Ishikawa (cell line): Measurements from ENCODE around the gene ARMC8.

ENCODE experiments used
- CEBPB ChIP-seq: IDR thresholded peaks from 2 replicates; pipeline ENCODE4 v1.6.1; 2012
- CREB1 ChIP-seq: IDR thresholded peaks from 2 replicates; pipeline ENCODE4 v1.6.1; 2012; ENCODE audit warnings: low read depth
- EGR1 ChIP-seq: IDR thresholded peaks from 2 replicates; pipeline ENCODE4 v1.6.1; 2012
- EP300 ChIP-seq: IDR thresholded peaks from 2 replicates; pipeline ENCODE4 v1.6.1; 2012; ENCODE audit warnings: borderline replicate concordance
- FOXM1 ChIP-seq: IDR thresholded peaks from 2 replicates; pipeline ENCODE4 v1.6.1; 2012; ENCODE audit warnings: low read depth, borderline replicate concordance
- MAX ChIP-seq: IDR thresholded peaks from 2 replicates; pipeline ENCODE4 v1.6.1; 2012
- NFIC ChIP-seq: IDR thresholded peaks from 2 replicates; pipeline ENCODE4 v1.6.1; 2012
- RAD21 ChIP-seq: IDR thresholded peaks from 2 replicates; pipeline ENCODE4 v1.6.1; 2012; ENCODE audit warnings: low read depth
- REST ChIP-seq: IDR thresholded peaks from 2 replicates; pipeline ENCODE4 v1.6.1; 2012; ENCODE audit warnings: low read depth, mild to moderate bottlenecking
- TAF1 ChIP-seq: IDR thresholded peaks from 2 replicates; pipeline ENCODE4 v1.6.1; 2012; ENCODE audit warnings: low read depth, mild to moderate bottlenecking
- TCF12 ChIP-seq: IDR thresholded peaks from 2 replicates; pipeline ENCODE4 v1.6.1; 2012; ENCODE audit warnings: low read depth
- TEAD4 ChIP-seq: IDR thresholded peaks from 2 replicates; pipeline ENCODE4 v1.6.1; 2012
- YY1 ChIP-seq: IDR thresholded peaks from 2 replicates; pipeline ENCODE4 v1.6.1; 2012; ENCODE audit warnings: low read depth
- ZBTB7A ChIP-seq: IDR thresholded peaks from 2 replicates; pipeline ENCODE4 v1.6.1; 2012; ENCODE audit warnings: low read depth
- TF ChIP-seq, protein P1 (sequence below): IDR thresholded peaks from 2 replicates; pipeline ENCODE4 v1.6.1; 2012

Gene ARMC8

GRCh38 chr3:138222131-138222941, 35.2 kb downstream of the ARMC8 start:
- TF ChIP-seq TCF12, result no peak
- no peak for TF ChIP-seq RAD21
- TF ChIP-seq NFIC, result no peak
- TF ChIP-seq TAF1, result no peak
- TF ChIP-seq CEBPB, result no peak
- TF ChIP-seq EP300, result no peak
- TF ChIP-seq YY1, result no peak
- TF ChIP-seq, protein P1, sequence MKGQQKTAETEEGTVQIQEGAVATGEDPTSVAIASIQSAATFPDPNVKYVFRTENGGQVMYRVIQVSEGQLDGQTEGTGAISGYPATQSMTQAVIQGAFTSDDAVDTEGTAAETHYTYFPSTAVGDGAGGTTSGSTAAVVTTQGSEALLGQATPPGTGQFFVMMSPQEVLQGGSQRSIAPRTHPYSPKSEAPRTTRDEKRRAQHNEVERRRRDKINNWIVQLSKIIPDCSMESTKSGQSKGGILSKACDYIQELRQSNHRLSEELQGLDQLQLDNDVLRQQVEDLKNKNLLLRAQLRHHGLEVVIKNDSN, result no peak
- no peak for TF ChIP-seq ZBTB7A
- TF ChIP-seq REST, result no peak
- no peak for TF ChIP-seq FOXM1
- TF ChIP-seq EGR1, result no peak
- TF ChIP-seq TEAD4, result no peak
- TF ChIP-seq MAX, result no peak

GRCh38 chr3:138222942-138223287, 35.8 kb downstream of the ARMC8 start:
- TF ChIP-seq, protein P1, result no peak
- TF ChIP-seq CEBPB, result no peak
- TF ChIP-seq TAF1, result no peak
- no peak for TF ChIP-seq RAD21
- no peak for TF ChIP-seq TCF12
- no peak for TF ChIP-seq TEAD4
- TF ChIP-seq YY1, result no peak
- TF ChIP-seq REST, result no peak
- TF ChIP-seq EGR1, result no peak
- no peak for TF ChIP-seq NFIC
- no peak for TF ChIP-seq CREB1
- TF ChIP-seq FOXM1, result no peak
- TF ChIP-seq EP300, result no peak
- TF ChIP-seq ZBTB7A, result no peak
- TF ChIP-seq MAX, result no peak

- TF ChIP-seq FOXM1 (no peak), EGR1 (no peak), EP300 (no peak), TAF1 (no peak), ZBTB7A (no peak), YY1 (no peak), REST (no peak), NFIC (no peak)
- TF ChIP-seq, protein P1, result no peak
Observed at GRCh38 chr3:138227650-138228049, 40.5 kb downstream of the ARMC8 start.

DNA sequence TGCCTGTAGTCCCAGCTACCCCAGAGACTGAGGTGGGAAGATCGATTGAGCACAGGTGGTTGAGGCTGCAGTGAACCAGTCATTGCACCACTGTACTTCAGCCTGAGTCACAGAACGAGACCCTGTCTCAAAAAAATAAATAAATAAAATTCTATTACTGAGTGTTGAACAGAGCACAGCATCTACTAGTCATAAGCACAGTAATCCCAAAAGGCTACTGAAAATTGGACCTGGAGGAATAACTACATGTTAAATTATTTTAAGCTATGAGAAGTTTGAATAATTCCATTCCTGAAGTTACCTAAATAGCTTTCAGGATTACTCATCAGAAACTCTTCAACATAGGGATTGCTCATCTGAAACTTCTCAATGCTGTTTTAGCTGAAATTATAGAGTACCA, 43.4 kb downstream of the ARMC8 start:
- no peak for TF ChIP-seq RAD21
- no peak for TF ChIP-seq MAX
- TF ChIP-seq CEBPB, result no peak
- TF ChIP-seq TAF1, result no peak
- TF ChIP-seq, protein P1, result no peak
- no peak for TF ChIP-seq CREB1
- TF ChIP-seq EGR1, result no peak
- TF ChIP-seq EP300, result no peak
- TF ChIP-seq TCF12, result no peak
- no peak for TF ChIP-seq TEAD4
- no peak for TF ChIP-seq FOXM1
- no peak for TF ChIP-seq NFIC
- TF ChIP-seq ZBTB7A, result no peak
- no peak for TF ChIP-seq YY1
- no peak for TF ChIP-seq REST
